8988T (cell line): ENCODE results near the gene ACTG1.

Experiments used
- DNase-seq: peaks from one replicate; pipeline ENCODE4 v3.0.0; 2011

Gene ACTG1

DNA sequence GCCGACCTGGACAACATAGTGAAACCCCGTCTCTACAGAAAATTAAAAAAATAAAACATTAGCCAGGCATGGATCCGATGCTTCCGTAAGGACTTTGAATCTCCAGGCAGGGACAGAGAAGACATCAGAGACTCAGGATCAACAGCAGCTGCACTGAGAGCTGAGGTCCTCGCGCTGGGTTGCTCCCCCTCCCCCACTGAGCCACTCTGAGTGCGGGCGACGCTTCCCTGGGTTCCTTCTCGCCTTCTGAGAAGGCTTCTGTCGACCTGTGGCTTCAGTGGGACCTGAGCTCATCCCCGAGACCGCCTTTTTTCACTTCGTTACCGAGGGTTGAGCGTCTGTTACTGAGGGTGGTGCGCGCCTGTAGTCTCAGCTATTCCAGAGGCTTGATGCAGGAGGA lies 20.4 kb downstream of the ACTG1 start:
- DNase-seq: no peak

DNA sequence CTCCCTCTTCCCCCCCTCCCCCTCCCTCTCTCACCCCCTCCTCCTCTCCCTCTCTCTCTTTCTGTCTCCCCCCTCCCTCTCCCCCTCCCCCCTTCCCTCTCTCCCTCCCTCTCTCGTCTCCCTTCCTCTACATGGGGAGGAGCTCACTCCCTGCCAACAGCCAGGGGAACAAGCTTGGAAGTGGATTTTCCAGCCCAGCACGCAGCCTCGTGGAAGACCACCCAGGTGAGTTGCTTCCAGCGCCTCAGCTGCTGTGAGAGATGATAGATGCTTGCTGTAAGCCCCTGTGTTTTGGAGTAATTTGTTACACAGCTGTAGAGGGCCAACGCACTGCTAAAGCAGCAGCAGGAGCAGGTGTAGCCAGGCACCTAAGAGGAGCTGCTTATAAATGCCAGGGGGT lies 20.8 kb downstream of the ACTG1 start:
- DNase-seq: no peak

DNA sequence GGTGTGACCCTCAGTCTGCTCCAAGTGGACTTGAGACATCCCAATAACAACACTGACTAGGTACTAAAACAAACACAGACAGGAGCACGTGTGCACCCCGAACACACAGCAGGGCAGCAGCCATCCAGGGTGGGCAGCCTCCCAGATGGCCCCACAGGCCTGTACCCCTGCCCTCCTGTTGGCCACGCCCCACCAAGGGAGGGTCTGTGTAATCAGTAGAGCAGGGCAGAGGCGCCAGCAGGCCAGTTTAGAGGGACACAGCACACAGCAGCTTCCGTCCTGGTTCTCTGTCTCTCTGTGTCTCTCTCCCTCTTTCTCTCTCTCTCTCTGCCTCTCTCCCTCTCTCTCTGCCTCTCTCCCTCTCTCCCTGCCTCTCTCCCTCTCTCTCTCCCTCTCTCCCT lies 21.4 kb downstream of the ACTG1 start:
- DNase-seq: no peak

DNA sequence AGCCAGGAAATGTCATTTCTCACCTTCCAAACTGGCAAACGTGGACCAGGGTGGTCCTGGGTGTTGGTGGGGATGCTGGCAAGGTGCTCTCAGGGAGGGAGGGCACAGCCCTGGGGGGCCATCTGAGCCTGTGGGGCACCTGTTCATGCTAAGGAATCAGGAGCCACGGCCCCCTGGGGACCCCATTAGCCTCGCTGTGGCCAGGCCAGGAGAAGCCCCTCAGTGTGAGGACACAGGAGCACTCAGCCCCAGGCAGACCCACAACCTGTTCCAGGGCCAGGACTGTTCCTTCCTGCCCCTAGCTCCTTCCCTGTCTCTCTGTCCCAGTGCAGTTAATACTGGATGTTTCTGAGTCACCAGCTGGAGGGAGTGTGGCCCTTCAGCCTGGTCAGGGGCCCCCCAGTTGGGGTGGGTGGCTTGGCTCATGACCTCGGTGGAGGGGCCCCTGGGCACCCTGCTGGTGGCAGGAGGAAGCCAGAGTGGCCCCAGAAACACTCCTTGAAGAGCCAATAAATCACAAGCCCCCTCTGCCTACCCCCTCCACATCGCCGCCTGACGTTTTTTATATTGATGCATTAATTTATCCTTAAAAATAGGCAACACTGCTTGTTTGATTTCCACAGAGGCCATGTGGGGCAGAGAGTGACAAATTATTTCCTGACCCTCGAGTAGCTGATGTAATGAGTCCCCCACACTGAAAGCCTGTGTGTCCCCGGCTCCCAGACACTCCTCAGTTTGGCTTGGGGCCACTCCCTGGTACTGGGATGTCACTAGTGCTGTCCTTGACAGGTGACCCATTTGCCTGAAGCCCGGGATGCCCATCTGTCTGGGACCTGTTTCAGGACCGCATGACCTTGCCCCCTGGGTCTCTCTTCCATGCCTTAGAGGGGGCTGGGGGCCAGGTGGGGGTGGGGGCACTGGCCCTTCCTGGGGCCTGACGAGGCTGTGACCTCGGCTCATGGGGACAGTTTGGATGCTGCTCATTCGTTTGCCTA lies 22.3 kb downstream of the ACTG1 start:
- no peak for DNase-seq

DNA sequence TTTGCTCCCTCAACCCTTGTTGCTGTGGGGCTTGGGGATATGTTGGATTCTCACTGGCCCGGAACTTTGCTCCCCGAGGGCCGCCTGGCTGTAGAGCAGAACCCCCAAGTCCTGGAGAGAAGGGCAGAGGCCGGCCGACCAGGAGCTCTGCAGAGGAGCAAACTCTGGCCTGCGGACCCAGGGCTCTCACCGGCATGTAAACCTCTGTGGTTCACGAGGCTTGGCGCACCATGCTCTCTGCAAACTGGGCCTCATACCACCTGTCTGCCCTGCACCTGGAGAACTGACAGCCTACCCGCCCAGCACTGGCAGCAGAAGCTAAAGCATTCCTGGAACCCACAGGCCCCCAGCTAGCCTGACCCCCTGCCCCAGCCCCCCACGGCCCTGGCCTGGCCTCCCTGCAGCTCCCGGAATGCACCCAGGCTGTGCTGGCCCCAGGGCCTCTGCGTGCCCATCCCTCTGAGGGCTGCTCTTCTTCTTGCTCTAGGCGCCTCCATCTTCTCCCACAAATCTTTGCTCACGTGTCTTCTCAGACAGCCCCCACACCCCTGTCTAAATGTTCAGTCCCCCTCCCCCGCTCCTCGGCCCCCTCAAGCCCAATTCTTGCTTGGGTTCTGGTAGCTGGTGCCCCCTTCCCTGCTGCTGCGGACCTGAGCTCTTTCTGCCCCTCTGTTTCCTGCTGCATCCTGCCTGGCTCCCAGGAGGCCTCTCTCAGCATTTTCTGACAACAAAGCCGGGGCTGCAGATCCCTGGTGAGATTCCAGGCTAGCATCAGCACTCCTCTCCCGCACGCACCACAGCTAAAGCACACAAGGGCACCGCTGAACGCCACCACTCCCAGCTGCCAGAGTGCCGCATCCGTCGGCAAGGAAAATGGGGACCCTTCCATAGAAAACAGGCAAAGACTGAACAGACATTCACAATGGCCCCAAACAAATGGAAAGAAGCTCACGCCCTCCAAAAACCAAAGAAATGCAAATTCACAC lies 23.3 kb downstream of the ACTG1 start:
- DNase-seq: no peak

DNA sequence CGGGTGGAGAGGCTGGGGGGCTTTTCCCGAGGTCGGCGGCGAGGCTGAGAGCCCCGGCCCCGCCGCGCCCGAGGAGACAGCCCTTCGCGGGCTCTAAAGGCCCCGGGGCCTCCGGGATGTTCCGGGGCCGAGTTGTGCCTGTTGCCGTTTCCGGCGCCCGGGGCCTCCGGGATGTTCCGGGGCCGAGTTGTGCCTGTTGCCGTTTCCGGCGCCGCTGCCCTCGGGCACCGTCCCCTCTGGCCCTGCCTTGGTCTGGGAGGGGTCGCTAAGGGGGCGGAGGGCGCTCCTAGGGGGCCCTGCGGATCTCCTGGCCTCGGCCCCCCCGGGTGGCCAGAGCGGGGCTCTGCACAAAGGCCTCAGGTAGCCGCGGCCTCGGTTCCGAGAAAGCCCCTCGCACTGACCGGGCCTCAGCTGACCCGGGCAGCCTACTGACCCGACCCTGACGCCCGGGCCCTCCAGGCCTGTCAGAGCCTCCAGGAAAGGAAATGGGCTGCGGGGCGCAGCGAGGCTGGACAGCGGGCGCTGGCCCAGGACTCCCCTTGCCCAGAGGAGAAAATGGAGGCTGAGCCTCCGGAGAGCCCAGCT lies 24.2 kb downstream of the ACTG1 start:
- no peak for DNase-seq

DNA sequence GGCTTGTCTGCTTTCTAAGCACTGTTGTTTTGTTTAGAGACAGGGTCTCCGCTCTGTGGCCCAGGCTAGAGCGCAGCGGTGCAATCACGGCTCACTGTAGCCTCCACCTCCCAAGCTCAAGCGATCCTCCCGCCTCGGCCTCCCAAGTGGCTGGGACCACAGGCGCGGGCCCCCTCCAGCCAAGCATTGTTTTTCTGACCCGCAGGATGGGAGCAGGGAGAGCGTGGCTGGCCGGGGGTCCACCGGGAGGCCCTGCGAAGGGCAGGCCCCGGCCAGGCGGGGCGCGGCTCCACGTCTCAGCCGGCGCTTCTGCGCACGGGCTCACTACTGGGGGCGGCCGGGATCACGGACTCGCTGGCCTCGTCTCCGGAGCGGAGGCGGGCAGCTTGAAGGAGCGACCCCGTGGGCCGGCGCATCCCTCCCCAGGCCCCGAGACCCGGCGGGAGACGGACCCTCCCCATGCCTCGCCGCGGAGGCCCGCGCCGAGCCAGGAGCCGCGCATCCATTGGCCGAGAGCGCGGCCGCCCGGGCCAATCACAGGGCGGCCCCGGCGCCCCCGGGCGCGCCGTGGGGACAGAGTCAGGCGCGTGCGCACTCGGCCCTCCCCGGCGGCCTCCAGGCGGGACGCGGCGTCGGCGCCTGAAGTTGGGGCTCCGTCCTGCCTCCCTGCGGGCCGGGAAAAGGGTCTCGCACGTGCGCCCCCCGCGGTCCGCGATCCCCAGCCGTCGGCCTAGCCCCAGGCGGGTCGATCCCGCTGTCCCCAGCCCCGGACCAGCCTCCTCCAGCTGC lies 24.9 kb downstream of the ACTG1 start:
- DNase-seq: peak; percentile 96

DNA sequence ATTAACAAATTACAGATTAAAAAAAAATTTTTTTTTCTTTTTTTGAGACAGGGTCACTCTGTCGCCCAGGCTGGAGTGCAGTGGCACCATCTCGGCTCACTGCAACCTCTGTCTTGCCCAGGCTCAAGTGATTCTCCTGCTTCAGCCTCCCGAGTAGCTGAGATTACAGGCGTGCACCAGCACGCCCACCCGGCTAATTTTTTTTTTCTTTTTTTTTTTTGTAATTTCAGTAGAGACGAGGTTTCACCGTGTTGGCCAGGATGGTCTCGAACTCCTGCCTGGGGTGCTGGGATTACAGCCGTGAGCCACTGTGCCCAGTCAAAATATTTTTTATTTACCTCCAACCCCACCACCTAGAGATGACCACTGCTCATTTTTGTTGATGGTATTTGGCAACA lies 25.5 kb downstream of the ACTG1 start:
- no peak for DNase-seq

DNA sequence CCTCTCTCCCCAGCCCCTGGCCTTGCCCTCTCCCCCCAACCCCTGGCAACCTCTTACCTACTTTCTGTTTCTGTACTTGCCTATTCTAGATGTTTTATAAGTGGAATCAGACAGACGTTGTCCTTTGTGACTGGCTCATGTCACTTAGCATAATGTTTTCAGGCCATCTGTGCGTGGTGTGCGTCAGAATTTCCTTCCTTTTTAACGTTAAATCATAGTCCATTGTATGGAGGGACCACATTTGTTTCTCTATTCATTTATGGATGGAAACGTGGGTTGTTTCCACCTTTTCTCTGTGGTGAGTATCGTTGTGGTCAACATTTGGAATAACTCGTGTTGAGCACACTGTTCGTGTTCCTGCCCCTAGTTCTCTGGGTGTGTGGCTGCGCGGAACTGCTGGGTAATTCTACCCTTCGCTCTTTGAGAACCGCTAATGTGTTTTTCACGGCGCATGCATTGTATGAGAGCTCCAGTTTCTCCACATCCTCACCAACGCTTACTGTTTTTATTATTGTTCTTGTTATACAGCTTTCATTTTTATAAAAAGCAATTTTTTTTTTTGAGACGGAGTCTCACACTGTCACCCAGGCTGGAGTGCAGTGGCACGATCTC lies 26.3 kb downstream of the ACTG1 start:
- DNase-seq: no peak

DNA sequence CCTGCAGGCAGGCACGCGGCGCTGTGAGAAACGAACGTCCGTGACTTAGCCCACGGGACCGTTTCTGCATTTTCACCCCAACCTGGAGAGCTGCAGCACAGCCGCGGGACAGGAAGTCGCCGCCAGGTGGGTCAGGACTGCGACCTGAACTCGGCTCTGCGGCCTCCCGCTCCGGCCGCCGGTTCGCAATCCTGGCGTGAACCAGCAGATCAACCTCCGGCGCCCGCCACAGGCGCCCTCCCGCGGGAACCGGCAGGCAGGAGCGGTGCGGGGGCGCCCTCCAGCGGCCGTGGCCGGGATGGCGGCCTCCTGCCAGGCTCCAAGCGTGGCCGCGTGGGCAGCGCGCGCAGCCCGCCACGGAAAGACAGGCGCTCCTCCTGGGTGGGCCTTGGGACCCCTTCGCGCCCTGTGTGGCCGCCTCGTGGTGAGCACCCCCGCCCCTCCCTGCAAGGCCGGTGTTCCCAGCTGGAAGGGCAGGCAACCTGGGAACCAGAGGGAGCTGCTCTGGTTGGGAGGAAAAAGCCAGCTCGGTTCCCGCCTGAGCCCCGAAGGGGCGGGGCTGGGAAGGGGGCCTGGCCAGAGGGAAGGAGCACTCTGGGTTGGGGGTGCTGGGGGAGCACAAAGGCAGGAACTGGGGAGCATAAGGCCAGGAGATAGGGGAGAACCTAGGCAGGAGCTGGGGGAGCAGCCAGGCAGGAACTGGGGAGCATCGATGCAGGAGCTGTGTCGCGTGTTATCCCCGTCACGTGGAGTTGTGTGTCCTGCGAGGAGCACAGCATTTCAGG lies 28.2 kb downstream of the ACTG1 start:
- DNase-seq: peak; percentile 83

DNA sequence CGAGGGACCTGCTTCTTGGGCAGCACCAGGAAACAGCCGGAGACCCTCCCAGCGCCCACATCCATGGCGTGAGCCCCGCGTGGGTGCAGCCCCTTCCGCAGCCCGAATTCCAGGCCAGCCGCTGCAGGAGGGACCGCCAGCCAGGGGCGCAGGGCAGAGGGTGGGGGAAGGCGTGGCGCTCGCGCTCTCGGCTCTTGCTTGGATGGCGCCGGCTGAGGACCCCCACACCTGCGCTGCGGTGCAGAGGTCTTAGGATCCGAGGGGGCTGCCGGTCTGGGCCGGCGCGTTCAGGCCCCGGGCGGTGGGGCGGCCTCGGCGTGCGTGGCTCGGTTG lies 28.8 kb downstream of the ACTG1 start:
- no peak for DNase-seq

DNA sequence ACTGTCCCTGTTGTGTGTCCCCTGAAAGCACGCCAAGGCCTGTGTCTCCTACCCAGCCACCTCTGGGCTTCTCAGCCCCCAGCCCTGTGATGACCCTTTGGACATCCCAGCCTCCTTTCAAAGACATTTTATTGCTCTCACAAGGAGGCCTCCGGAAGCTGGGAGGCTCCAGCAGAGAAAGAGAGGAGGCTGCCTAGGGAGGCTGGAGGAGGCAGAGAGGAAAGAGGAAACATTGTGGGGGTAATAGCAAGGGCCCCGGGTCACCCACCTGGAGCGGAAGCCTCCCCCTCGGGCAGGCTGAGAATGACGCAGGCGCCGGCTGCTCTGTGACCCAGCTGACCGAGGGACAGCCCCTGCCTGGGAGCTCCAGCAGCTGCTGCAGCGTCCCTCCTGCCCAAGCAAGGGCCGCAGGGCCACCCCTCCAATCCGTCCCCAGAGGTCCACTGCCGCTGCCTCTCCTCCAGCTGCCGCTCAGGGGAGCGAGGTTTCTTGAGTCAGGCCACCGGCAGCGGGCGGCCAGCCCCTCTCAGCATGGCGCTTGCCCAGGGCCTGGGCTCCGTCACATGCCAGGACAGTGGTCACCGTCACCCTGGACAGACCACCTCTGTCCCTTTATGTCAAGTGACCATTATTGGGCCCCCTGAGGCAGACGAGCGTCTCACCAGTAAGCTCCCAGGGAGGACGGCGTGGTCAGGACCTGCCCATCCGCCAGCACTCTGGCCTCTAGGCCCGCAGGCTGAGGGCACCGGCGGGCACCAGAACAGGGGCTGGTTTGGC lies 29.3 kb downstream of the ACTG1 start:
- DNase-seq: no peak

DNA sequence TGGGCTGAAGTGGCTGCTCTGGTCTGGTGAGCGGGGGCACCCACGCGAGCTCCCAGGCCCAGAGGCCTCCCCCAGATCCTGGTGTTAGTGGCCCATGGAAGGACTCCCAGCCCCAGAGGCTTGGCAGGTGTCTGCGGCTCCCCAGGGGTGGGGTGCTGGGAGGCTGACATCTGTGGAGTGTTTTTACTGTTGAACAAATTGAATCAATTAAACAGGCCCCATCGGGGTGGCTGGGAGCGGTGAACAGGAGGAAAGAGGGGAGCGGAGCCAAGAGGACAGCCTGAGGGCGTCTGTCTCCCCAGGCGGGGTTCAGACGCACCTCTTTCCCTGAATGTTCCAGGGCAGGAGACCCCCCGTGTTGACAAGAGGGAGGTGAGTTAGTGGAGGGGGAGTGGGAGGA lies 29.9 kb downstream of the ACTG1 start:
- no peak for DNase-seq

DNA sequence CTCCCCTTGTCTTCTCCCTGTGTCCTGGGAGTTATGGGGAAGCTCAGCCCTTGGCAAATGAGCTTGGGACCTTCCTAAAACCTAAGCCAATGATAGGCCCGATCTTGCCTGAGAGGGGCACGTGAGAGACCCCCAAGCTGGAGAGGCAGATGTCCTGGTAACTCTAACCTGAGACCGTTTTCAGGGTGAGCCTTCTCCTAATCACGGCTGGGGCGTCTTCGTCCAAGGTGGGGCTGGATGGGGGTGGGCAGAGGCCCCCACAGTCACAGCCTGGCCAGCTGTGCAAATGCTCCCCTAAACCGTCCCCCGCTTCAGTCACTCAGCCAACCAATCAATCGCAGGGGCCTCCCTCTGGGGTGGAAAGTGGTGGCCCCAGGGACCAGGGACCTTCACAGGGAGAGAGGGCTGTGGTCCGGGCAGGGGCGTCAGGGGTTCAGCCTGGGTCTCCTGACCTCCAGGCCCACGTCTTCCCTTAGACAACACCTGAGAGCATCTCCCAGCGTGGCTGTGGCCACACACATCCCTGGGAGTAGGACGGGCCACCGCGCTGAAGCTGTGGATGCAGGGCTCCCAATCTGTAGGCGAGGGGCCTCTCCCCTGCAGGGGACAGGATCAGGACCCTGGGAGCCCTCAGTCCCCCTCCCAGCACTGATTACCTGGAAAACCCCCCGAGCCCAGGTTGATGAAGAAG lies 30.6 kb downstream of the ACTG1 start:
- no peak for DNase-seq

DNA sequence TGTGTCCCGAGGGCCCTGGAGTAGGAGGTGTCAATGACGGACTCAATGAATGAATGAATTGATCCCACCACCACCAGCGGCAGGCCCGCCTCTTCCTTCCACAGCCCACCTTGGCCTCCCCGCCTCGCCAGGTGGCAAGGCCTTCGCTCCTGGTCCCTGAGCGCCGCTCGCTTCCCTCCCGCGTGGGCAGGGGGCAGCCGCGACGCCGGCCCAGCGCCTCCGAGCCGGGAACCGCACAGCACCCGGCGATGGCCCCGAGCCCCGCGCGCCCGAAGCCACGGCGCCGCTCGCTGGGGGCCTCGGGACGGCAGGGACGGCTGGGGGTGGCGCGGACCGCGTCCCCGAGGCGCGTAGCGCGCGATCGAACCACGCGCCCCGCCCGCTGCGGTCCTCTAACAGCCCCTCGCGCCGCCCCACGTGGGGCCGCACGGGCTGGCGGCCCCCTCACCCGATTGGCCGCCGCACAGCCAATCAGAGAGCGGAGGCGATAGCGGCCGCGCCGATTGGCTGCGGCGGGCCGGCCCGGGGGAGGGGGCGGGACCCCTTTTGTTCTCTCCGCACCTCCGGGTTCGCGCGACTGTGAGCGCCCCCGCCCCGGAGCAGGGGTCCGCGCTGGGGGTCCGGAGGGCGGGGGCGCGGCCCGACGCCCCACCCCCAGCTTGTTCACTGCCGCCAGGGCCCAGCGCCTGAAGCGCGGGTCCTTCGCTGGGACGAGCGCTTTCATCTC lies 31.4 kb downstream of the ACTG1 start:
- no peak for DNase-seq

DNA sequence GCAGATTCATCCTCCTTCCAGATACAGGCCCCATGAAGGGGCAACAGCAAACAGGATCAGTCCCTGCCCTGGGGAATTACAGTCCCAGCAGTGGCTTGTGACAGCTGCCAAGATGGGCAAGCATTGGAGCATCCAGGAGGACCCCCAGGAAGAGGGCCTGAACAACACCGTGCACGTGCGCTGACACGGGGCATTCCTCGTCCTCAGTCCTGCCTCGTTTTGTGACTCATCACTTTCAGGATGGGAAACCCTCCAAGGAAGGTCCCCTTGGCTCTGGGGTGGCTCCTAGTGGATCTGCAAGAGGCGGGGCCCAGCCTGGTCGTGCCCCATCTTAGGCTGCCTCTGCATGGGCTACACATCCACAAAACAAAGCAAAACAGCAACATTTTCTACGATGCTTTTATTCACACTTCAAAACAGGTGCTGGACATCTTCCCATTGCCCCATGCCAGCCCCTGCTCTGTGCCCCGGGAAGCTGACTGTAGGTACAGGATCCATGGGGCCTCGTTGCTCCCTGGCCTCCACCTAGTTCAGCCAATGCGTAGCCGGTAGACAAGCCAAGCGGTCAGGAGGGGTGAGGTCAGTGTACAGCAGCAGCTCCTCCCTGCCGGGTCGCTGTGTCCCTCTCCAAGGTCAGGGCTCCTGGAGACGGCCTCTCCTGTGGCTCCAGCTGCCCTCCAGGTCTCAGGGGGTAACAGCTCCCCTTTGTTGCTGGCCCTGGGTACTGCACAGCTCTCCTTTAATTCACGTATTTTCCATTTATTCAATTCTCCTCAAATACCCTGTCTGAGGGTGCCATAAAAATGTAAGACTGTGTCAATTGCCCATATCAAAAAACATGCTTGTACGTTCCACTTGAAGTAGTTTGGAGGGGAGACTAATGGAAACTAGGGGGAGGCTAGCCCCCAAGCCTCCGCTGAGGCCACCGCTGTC lies 32.2 kb downstream of the ACTG1 start:
- no peak for DNase-seq

DNA sequence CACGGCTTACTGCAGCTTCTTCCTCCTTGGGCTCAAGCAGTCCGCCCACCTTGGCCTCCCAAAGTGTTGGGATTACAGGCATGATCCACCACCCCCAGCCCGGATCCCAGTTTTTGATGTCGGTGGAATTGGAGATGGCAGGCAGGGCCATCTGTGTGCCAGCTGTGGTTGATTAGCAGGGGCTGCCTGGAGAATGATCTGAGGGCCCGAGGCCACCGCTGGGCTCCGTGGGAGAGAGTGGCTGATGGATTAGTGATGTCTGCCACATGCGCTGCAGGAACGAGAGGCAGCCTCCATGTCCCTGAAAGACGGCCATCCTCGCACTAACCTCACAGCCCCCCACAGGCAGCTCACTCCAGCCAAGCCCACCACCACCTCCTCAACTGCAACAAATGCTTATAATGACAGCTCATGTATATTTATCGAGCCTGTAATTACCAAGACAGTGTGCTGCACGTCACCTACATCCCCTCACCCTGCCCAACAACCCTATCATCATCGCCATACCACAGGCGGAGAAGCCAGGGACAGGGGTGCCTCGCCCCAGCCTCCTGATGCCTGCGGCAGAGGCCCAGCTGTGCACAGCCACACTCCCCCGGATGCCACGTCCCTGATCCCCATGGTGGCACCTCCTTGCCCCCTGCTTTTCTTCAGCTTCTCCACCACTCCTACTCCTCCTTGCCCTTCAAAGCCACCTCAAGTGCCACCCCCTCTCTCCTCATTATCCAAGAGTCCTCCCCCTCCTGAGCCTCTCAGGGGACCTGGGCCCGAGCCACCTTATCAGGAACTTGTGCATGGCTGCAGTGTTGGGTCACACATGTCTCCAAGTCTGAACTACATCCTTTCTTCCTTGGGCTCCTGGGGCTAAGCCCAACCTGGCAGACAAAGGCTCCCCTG lies 33.2 kb downstream of the ACTG1 start:
- DNase-seq: no peak
